Limb (tissue), 2 donors: ENCODE data around the gene HMHB1.

ENCODE experiments used
- DNase-seq, 2 donors: peaks; one replicate each; pipeline ENCODE4 v3.0.0-alpha.2; 2016; ENCODE audit errors: extremely low spot score in 2 of 2

Gene HMHB1

DNA sequence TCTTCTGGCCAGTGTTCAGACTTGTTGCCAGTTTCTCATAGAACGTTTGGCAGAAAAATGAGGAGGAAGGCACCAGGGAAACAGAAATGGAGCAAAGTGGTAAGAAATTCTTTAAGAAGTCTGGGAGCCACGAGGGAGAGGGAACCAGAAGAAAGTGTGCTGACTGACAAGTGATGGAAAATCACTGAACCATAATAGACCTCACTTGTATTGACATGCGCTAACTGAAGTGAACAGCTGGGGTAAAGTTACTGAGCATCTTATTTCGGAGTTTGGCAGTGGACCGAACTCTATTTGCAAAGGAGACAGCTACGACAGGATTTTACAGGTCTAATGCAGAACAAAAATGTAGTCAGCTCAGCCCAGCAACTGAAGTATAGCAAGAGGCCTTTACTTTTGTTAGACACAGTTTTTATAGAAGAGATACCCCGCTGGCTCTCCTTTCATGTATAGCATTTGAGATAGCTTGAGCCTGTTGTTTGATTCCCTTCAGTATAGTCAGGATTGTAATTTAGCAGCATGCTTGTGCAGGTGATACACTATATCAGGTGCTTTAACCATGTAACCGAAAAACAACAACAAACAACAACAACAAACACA, 53.6 kb downstream of the HMHB1 start:
- peak in 1 of 2 donors; percentile 53 for DNase-seq
